HG03575 (cell line): Measurements from ENCODE around the gene TSPAN18.

ENCODE experiments used
- ATAC-seq: cut with Tn5 transposase; IDR thresholded peaks from one replicate; pipeline ENCODE4 v1.9.1; 2021; ENCODE audit not compliant: unreplicated experiment, insufficient number of reproducible peaks, low FRiP score; ENCODE audit errors: extremely low read depth

TSPAN18 gene

DNA sequence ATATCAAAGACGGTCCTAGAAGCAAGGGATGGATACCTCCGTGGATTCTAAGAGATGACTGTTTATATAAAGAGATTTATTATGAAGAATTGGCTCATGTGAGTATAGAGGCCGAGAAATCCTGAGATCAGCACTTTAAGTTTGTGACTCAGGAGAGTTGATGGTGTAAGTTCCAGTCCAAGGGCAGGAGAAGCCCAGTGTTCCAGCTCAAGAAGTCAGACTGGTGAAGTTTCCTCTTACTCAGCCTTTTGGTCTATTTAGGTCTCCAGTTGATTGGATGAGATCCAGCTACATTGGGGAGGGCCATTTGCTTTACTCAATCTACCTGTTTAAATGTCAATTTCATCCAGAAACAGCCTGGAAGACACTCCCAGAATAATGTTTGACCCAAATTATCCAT is 45.1 kb downstream of the TSPAN18 start:
- ATAC-seq, result no peak

DNA sequence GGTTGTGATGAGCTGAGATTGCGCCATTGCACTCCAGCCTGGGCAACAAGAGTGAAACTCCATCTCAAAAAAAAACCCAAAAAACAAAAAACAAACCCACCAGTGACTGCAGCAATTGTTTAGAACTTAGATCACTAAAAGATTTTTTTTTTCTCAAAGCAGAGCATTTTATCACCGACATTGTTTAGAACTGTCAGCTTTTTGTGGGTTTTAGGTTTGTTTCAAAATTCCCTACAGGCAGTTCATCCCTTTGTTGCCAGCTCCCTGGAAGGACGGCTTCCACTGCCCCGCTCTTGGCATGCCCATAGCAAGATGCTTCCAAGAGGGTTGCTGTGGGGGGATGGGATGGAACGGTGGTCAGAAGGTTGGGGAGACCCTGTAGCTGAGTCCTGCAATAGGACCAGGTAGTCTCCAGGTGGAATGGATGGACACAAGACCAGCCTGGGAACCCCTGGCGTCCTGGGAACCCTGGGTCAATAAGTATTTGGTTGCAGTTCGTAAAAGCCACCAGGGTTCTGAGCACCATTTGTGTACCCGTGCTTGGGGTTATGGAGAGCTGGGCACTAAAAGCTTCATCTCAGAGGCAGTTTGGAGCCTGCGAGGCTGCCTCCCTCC is 46.7 kb downstream of the TSPAN18 start:
- ATAC-seq, result no peak

DNA sequence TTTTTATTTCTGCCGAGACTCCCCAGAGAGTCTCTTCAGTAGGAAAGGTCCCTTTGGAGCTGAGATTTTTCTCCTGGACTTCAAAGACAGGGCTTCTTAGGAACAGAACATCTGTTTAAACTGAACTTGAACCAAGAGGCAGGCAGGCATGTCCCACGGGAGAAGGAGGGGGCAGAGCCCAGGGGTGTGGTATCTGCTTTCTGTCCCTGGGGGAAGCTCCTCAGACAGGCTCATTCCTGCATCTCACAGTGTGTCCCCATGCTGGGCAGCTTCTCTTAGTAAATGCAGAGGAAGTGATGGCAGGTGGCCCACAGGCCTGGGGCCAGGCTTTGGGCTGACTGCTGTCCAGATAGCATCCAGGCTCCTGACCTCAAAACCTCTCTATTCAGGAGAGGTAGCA is 47.3 kb downstream of the TSPAN18 start:
- no peak for ATAC-seq

- no peak for ATAC-seq
Measured at GRCh38 chr11:44774731-44775130, 48.0 kb downstream of the TSPAN18 start.

- no peak for ATAC-seq
Measured at GRCh38 chr11:44775366-44775984, 48.7 kb downstream of the TSPAN18 start.

- no peak for ATAC-seq
Measured at GRCh38 chr11:44775985-44776446, 49.3 kb downstream of the TSPAN18 start.

DNA sequence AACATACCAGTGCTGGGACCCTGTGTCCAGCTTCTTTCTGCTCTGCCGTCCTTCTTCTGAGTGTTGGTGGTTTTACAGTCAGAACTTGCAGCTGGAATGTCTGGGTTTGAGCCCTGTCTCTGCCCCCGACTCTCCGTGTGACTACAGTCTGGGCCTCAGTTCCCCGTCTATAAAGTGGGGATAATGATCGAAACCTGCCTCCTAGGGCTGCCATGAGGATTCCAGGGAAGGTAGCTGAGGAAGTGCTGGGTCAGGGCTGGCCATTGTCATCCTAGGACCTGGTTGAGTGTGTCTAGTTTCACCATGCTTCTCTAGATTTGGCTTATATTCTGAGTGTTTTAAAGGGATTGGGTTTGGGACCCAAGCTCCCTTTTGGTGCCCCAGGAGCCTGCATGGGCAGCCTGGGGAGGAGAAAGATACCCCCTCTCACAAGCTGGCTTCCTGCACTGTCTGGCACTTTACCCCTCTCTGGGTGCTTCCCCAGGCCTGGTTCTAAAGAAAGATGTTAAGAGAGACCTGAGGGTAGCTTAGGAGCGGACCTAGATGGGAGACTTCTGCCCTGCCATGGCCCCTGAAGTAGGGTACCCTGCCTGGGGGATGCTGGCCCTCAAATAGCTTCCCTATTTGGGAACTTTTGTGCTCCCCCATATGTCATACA is 49.9 kb downstream of the TSPAN18 start:
- no peak for ATAC-seq

GRCh38 chr11:44777209-44778194 is 50.7 kb downstream of the TSPAN18 start:
- ATAC-seq, result no peak

- no peak for ATAC-seq
Measured at GRCh38 chr11:44778195-44779100, 51.7 kb downstream of the TSPAN18 start.

DNA sequence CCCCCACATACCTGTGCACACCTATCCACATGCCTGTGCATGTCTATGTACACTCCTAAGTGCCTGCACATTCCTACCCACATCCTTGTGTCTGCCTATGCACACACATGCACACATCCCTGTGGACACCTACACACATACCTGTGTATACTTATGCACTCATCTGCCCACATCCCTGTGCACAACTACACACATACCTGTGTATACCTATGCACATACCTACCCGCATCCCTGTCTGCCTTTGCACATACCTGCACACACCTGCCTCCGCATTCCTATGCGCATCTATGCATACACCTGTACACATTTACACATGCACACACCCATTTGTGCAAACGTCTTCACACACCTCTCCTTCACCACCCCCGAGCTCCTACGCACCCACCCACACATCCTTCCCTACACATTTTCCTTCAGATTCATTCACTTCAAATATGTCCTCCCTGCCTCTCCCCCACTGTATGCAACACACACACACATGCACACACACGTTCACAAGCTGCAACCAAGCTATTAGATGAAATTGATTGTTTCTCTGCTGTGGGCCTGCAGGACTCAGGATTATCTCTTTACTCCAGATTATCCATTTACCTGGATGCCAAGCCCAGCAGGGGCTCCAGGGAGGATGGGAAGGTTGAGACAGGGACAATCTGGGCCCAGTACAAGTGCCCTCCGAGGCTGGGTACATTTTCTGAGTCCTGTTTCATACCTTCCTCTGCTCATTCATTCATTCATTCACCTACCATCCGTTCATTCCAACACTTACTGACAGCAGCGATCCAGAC is 53.2 kb downstream of the TSPAN18 start:
- no peak for ATAC-seq

GRCh38 chr11:44780940-44781631 is 54.3 kb downstream of the TSPAN18 start:
- no peak for ATAC-seq

DNA sequence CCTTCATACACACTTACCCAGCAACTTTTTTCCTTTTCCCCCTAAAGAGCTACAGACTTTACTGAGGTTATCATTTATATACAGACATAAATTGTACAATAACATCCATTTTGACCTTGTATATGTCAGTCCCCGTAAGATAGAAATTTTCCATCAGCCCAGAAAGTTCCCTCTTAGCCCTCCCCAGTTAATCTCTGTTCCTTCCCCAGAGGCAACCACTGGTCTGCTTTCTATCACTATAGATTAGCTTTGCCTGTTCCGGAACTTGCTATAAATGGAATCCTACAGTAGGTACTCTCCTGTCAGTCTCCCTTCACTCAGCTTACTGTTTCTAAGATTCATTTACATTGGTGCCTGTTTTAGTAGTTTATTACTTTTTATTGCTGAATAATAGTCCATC is 54.9 kb downstream of the TSPAN18 start:
- ATAC-seq, result no peak

GRCh38 chr11:44782478-44782877 is 55.7 kb downstream of the TSPAN18 start:
- no peak for ATAC-seq

DNA sequence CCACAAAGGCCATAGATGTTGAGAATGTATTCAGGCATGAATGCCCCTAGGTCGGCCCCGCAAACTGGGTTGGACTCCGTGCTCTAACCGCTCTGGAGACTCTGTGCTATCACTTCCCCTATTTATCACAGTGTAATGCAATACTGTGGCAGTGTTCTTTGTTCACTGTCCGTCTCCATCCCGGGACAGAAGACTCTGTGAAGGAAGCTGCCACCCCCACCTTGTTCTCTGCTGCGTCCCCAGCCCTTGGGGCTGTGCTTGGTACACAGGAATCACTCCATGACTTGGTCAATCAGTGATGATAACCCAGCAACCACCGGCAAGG is 57.6 kb downstream of the TSPAN18 start:
- no peak for ATAC-seq

DNA sequence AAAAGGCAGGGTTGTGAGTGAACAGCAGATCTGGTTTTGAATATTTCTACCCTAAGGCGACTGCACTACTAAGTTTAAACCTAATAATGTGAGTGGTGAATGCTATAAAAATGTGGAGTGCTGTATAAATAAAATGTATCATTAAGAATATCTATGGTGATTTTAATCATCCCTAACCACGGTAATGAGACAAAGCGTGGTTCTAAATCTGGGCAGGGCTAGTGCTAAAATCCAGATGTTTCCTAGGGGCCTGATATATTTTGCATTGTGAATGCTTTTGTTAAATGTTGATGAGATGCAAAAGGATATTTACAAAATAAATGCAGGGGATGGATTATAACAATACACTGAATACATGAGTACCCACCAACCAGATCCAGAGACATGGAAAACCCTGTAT is 58.1 kb downstream of the TSPAN18 start:
- ATAC-seq, result no peak

GRCh38 chr11:44785856-44786607 is 59.3 kb downstream of the TSPAN18 start:
- ATAC-seq, result no peak

- no peak for ATAC-seq
Measured at GRCh38 chr11:44787070-44787469, 60.3 kb downstream of the TSPAN18 start.
